Brain microvascular endothelial cell (primary cell): ENCODE measurements around the gene VEZF1.

Source experiments
- DNase-seq: peaks from one replicate; pipeline ENCODE4 v3.0.0-alpha.2; 2020
- H3K27ac ChIP-seq: fragments of 250-450 bp; sonication (Bioruptor Pico); 2 replicates; pipeline ENCODE4 v1.5.1; 2020; ENCODE audit warnings: mild to moderate bottlenecking, moderate library complexity
- H3K27me3 ChIP-seq: fragments of 250-450 bp; sonication (Bioruptor Pico); replicated peaks from 2 replicates; pipeline ENCODE4 v1.5.1; 2020; ENCODE audit warnings: mild to moderate bottlenecking
- H3K36me3 ChIP-seq: fragments of 250-450 bp; sonication (Bioruptor Pico); replicated peaks from 2 replicates; pipeline ENCODE4 v1.5.1; 2020; ENCODE audit warnings: mild to moderate bottlenecking
- H3K4me3 ChIP-seq: 2 replicates; pipeline ENCODE4 v1.5.1; 2011; ENCODE audit warnings: low read depth, mild to moderate bottlenecking, control low read depth, low read length, moderate library complexity
- in situ Hi-C: cut with HindIII; loops from 2 replicates; pipeline ENCODE4 v1.10.0; 2017; ENCODE audit warnings: low sequenced_read_pairs, low pct_ligation_motif_present
- TF ChIP-seq, protein P1 (sequence below): IDR thresholded peaks from 2 replicates; pipeline ENCODE4 v1.5.1; 2011; ENCODE audit warnings: low read depth, mild to moderate bottlenecking, moderate library complexity, low read length, control low read depth, inconsistent platforms; ENCODE audit errors: missing control alignments

VEZF1 gene

GRCh38 chr17:58001461-58002124 is 13.5 kb upstream of the VEZF1 start:
- TF ChIP-seq, protein P1, sequence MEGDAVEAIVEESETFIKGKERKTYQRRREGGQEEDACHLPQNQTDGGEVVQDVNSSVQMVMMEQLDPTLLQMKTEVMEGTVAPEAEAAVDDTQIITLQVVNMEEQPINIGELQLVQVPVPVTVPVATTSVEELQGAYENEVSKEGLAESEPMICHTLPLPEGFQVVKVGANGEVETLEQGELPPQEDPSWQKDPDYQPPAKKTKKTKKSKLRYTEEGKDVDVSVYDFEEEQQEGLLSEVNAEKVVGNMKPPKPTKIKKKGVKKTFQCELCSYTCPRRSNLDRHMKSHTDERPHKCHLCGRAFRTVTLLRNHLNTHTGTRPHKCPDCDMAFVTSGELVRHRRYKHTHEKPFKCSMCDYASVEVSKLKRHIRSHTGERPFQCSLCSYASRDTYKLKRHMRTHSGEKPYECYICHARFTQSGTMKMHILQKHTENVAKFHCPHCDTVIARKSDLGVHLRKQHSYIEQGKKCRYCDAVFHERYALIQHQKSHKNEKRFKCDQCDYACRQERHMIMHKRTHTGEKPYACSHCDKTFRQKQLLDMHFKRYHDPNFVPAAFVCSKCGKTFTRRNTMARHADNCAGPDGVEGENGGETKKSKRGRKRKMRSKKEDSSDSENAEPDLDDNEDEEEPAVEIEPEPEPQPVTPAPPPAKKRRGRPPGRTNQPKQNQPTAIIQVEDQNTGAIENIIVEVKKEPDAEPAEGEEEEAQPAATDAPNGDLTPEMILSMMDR: no peak
- Histone ChIP-seq H3K27ac (no peak overlapping the region), H3K36me3 (peaks cover 52% of the 10 kb centered on the region), H3K27me3 (no peaks in the 10 kb centered on the region), H3K4me3 (no peak overlapping the region)
- no peak for DNase-seq
- in situ Hi-C loops: no loop called here

DNA sequence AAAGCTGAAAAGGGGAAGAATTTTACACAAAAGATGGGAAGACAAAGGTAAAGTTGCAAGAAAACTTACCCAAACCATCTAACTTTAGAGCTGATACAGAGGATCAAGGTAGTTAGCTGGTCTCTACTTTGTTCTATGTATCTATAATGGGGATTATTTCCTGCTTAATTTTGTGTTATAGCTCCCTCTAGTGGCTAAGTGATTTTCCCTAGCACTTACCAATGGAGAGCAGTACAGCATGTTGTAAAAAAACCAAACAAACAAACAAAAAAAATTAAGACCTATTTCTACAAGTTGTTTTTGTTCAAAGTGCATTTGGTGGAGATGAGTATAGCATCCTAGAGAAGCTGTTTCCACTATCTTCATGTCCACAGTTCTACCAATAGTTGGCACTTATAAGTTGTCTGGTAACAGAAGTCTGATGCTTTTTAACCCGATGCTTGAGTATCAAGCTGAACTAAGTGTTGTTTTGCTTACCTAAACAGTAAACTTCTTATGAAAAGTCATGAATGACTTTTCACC is 11.5 kb upstream of the VEZF1 start:
- peak; percentile 31 for DNase-seq
- no peak overlapping the region for H3K4me3 ChIP-seq
- no peak overlapping the region for H3K27ac ChIP-seq
- peaks cover 40% of the 10 kb centered on the region for H3K36me3 ChIP-seq
- no peaks in the 10 kb centered on the region for H3K27me3 ChIP-seq
- TF ChIP-seq, protein P1: peak; percentile 57
- in situ Hi-C loops: no loop called here

DNA sequence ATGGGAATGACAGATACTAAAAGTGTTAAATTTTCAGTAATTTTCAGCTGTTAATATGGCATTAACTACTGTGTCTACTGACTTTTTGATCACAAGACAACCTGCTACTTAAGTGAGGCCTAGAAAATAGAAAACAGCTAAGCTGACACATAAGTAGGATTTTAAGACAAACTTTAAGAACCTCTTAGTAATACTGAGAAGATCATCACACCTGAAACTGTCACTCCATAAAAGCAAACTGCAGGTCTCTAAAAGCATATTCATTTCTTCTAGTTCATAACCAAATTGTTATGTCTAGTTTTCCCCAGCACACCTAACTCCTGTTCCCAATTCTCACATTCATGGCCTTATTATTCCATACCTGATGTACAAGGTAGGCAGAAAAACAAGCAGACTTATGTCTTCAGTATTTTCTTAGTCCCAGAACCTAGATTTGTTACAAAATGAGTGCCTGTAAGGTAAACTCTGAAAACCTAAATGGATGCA is 11.0 kb upstream of the VEZF1 start:
- TF ChIP-seq, protein P1: no peak
- Histone ChIP-seq H3K36me3 (peaks cover 35% of the 10 kb centered on the region), H3K4me3 (no peak overlapping the region)

GRCh38 chr17:57997085-57997809 is 9.2 kb upstream of the VEZF1 start:
- H3K27me3 ChIP-seq: no peaks in the 10 kb centered on the region
- in situ Hi-C loops: no loop called here
- H3K27ac ChIP-seq: no peak overlapping the region
- no peak overlapping the region for H3K4me3 ChIP-seq
- peaks cover 19% of the 10 kb centered on the region for H3K36me3 ChIP-seq
- DNase-seq: no peak
- TF ChIP-seq, protein P1: no peak

More for the DNA sequence above, 11.0 kb upstream of the VEZF1 start:
- Histone ChIP-seq H3K27ac (no peak overlapping the region), H3K27me3 (no peaks in the 10 kb centered on the region)
- no peak for DNase-seq
- in situ Hi-C loops: no loop called here

GRCh38 chr17:57995076-57995956 is 7.3 kb upstream of the VEZF1 start:
- DNase-seq: peak; percentile 67
- H3K27ac ChIP-seq: no peak overlapping the region
- H3K36me3 ChIP-seq: peaks cover 14% of the 10 kb centered on the region
- TF ChIP-seq, protein P1: peak; percentile 80
- H3K27me3 ChIP-seq: no peaks in the 10 kb centered on the region
- H3K4me3 ChIP-seq: no peak overlapping the region
- in situ Hi-C loops: no loop called here
